Measurements from ENCODE around the gene UHRF1.

The UHRF1 gene

GRCh38 chr19:4990306-4990705 is 81.0 kb downstream of the UHRF1 start:
- no peak for DNase-seq (ENCODE audit: low read depth in 2 of 2)

GRCh38 chr19:4991538-4991937 is 82.2 kb downstream of the UHRF1 start:
- no peak for DNase-seq (ENCODE audit: low read depth in 2 of 2)

GRCh38 chr19:4991996-4992698 is 82.8 kb downstream of the UHRF1 start:
- DNase-seq (ENCODE audit: low read depth in 2 of 2): no peak

- DNase-seq (ENCODE audit: low read depth in 2 of 2): no peak
These were observed 84.4 kb downstream of the UHRF1 start for GRCh38 chr19:4993683-4994082.

- no peak for DNase-seq (ENCODE audit: low read depth in 2 of 2)
These were observed 87.4 kb downstream of the UHRF1 start for GRCh38 chr19:4996701-4997100.

- no peak for DNase-seq (ENCODE audit: low read depth in 2 of 2)
These were observed 88.0 kb downstream of the UHRF1 start for GRCh38 chr19:4997297-4997696.

GRCh38 chr19:5000120-5000611 is 90.9 kb downstream of the UHRF1 start:
- no peak for DNase-seq (ENCODE audit: low read depth in 2 of 2)

- DNase-seq (ENCODE audit: low read depth in 2 of 2): no peak
These were observed 92.3 kb downstream of the UHRF1 start for GRCh38 chr19:5001615-5002014.

- no peak for DNase-seq (ENCODE audit: low read depth in 2 of 2)
These were observed 92.8 kb downstream of the UHRF1 start for GRCh38 chr19:5002143-5002542.

GRCh38 chr19:5003781-5004180 is 94.5 kb downstream of the UHRF1 start:
- no peak for DNase-seq (ENCODE audit: low read depth in 2 of 2)

GRCh38 chr19:5005096-5005495 is 95.8 kb downstream of the UHRF1 start:
- no peak for DNase-seq (ENCODE audit: low read depth in 2 of 2)

GRCh38 chr19:5006201-5006600 is 96.9 kb downstream of the UHRF1 start:
- DNase-seq (ENCODE audit: low read depth in 2 of 2): no peak

GRCh38 chr19:5006821-5007220 is 97.5 kb downstream of the UHRF1 start:
- DNase-seq (ENCODE audit: low read depth in 2 of 2): no peak
